GM10248 (cell line): Measurements from ENCODE around the gene MTARC2.

Source experiments
- CTCF ChIA-PET: fragments of 300-600 bp; sonication (Branson Sonifier 250); formaldehyde crosslinking; extraction: SDS; loops from one replicate; lab custom pipeline; 2021; ENCODE audit warnings: antibody characterized with exemption; lab: Yijun Ruan, JAX
- POLR2A ChIA-PET: fragments of 350-650 bp; sonication (Branson Sonifier 250); formaldehyde crosslinking; extraction: SDS; loops from one replicate; lab custom pipeline; 2020; ENCODE audit warnings: antibody characterized with exemption; lab: Yijun Ruan, JAX
- DNase-seq: peaks from one replicate; pipeline ENCODE4 v3.0.0; 2012; ENCODE audit errors: extremely low spot score
- TF ChIP-seq, protein P1 (sequence below): IDR thresholded peaks from 2 replicates; pipeline ENCODE4 v1.5.1; 2012; ENCODE audit warnings: mild to moderate bottlenecking, low read depth; ENCODE audit errors: extremely low read depth, missing control alignments, control extremely low read depth

The MTARC2 gene

DNA sequence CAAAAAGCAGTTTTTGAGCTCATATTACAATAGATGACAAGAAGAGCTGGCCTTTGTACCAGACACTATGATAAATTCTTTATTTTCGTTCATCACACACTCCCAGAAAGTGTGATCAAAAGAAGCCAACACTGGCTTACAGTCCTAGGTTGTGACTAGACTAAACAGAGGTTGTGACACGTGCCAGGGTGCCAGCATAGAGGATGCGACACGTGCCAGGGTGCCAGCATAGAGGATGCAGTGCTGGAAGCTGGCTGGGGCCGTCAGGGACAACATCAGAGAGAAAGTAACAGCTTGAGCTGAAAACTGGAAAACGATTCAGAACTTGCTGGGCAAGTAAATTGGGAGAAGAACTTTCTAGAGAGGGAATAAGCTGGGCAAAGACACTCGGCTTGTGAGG lies 40.8 kb downstream of the MTARC2 start:
- POLR2A ChIA-PET = no interaction called here
- TF ChIP-seq, protein P1, sequence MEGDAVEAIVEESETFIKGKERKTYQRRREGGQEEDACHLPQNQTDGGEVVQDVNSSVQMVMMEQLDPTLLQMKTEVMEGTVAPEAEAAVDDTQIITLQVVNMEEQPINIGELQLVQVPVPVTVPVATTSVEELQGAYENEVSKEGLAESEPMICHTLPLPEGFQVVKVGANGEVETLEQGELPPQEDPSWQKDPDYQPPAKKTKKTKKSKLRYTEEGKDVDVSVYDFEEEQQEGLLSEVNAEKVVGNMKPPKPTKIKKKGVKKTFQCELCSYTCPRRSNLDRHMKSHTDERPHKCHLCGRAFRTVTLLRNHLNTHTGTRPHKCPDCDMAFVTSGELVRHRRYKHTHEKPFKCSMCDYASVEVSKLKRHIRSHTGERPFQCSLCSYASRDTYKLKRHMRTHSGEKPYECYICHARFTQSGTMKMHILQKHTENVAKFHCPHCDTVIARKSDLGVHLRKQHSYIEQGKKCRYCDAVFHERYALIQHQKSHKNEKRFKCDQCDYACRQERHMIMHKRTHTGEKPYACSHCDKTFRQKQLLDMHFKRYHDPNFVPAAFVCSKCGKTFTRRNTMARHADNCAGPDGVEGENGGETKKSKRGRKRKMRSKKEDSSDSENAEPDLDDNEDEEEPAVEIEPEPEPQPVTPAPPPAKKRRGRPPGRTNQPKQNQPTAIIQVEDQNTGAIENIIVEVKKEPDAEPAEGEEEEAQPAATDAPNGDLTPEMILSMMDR = no peak
- CTCF ChIA-PET = interaction anchor here (0.7 to 2.2 kb wide), 6 partner anchors 12 to 570 kb away, joined by 3 to 6 read pairs (median 4); no protein-coding TSS in a partner anchor
- no peak for DNase-seq

DNA sequence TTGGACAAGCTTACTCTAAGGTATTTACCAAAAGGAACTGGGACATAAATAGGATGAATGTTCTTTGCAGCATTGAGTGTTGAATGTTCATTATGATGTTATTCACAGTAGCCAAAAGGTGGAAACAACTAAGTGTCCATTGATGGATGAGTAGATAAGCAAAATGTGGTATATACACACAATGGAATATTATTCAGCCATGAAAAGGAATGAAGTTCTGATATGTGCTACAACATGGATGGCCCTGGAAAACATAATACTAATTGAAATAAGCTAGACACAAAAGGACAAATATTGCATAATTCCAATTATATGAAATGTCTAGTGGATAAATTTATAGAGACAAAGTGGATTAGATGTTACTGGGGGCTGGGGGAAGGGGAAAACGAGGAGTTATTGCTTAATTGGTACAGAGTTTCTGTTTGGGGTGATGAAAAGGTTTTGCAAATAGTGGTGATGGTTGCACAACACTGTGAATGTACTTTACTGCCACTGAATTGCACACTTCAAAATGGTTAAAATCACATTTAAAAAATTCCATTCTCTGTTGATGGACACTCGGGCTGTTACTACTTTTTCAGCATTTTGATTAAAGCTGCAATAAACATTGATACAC lies 41.5 kb downstream of the MTARC2 start:
- no peak for DNase-seq
- ChIA-PET POLR2A (no interaction called here), CTCF (interaction anchor here (0.8 to 2.2 kb wide), 5 partner anchors 10 to 571 kb away, joined by 3 to 6 read pairs (median 4); no protein-coding TSS in a partner anchor)
- TF ChIP-seq, protein P1 = no peak

DNA sequence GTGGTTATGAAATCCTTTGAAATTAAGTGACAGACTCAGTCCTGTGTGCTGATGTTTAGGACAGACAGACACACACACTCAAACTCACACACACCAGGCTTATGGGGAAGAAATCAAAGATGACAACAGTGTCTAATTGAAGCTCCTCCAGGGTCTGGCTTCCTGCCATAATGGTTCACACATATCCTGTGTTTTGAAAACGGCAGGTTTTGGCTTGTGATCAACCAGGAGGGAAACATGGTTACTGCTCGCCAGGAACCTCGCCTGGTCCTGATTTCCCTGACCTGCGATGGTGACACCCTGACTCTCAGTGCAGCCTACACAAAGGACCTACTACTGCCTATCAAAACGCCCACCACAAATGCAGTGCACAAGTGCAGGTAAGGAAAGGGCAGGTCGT lies 43.2 kb downstream of the MTARC2 start:
- CTCF ChIA-PET = interaction anchor here (1.5 kb wide), 1 partner anchor 15 kb away, joined by 4 read pairs; no protein-coding TSS in a partner anchor
- TF ChIP-seq, protein P1 = no peak
- DNase-seq = no peak
- POLR2A ChIA-PET = no interaction called here

DNA sequence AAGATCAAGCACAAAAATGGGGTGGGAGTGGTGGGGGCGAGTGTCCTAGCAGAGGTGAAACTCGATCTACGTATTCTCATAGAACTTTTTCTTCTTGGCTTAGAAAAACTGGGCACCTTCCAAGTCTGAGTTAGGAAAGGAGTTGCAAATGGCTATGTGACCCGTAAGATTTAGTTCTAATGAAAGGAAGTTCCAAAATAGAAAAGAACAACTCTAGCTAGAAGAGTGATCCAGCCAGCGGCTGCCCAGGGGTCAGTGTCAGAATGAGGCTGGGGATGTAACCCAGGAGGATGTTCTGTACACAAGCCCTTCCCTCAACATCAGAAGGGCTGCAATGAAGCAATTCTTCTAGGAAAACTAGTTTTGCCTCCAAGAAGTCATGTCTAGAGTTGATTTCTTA lies 43.8 kb downstream of the MTARC2 start:
- CTCF ChIA-PET = no interaction called here
- POLR2A ChIA-PET = no interaction called here
- DNase-seq = no peak
- TF ChIP-seq, protein P1 = no peak

DNA sequence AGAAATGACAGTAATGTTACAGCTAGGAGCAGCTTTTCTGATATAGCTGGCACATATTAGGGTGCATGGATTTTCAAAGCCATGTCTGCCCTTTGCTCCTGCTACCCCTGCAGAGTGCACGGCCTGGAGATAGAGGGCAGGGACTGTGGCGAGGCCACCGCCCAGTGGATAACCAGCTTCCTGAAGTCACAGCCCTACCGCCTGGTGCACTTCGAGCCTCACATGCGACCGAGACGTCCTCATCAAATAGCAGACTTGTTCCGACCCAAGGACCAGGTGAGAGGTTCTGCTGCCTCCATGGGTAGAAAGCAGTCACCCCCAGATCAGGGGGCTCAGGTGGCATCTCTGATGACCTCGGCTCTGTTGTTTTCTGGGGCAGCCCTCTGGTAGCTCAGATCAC lies 48.4 kb downstream of the MTARC2 start:
- CTCF ChIA-PET = interaction anchor here (0.8 to 2.3 kb wide), 3 partner anchors 13 to 20 kb away, joined by 3 to 9 read pairs (median 3); no protein-coding TSS in a partner anchor
- POLR2A ChIA-PET = no interaction called here
- TF ChIP-seq, protein P1 = no peak
- DNase-seq = no peak

DNA sequence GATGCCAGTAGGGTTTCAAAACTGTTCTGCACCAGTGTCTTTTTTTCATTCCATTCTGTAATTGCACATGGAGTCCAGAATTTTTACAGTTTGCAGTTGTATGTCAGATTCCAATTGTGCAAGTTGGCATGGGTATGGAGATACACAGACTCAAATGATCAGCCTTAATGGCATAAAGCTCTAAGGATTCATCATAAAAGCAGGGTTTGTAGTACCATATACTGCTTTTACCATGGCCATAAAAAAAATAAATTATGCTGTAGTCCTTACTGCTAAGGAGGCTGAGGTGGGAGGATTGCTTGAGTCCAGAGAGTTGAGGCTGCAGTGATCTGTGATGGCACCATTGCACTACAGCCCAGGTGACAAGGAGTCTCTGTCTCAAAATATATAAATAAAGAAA lies 48.9 kb downstream of the MTARC2 start:
- CTCF ChIA-PET = interaction anchor here (0.8 to 2.3 kb wide), 3 partner anchors 12 to 21 kb away, joined by 3 to 9 read pairs (median 3); no protein-coding TSS in a partner anchor
- POLR2A ChIA-PET = no interaction called here
- DNase-seq = no peak
- TF ChIP-seq, protein P1 = no peak

DNA sequence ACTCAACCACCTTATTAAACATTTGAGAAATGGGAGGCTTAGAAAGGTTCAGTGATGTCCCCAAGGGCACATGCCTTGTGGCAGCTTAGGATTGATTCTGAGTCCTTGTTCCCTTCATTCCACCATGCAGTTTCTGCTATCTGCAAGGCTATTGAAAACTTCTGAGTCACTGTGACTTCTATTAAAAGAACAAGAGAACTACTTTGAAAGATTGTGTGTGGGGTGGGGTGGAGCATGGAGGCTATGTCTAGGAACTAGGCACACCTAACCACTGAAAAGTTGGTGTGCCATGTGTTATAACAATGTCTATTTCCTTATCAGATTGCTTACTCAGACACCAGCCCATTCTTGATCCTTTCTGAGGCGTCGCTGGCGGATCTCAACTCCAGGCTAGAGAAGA lies 49.4 kb downstream of the MTARC2 start:
- ChIA-PET CTCF (no interaction called here), POLR2A (no interaction called here)
- TF ChIP-seq, protein P1 = no peak
- no peak for DNase-seq
